Airway epithelial cell (primary cell): Measurements from ENCODE around the gene GORAB. TPM values are rescaled to one million over a fixed set of nuclear protein-coding genes. Genes with fewer than 3 reads are reported as not detected.

ENCODE experiments used
- total RNA-seq: library from RNA; depleted of rRNA; stranded (reverse); fragments of >200 nt; gene quantifications from 2 replicates; pipeline ENCODE4 v1.2.3, GENCODE V29; 2015

The GORAB gene
- total RNA-seq: 3.8 and 5.2 TPM in 2 replicates

DNA sequence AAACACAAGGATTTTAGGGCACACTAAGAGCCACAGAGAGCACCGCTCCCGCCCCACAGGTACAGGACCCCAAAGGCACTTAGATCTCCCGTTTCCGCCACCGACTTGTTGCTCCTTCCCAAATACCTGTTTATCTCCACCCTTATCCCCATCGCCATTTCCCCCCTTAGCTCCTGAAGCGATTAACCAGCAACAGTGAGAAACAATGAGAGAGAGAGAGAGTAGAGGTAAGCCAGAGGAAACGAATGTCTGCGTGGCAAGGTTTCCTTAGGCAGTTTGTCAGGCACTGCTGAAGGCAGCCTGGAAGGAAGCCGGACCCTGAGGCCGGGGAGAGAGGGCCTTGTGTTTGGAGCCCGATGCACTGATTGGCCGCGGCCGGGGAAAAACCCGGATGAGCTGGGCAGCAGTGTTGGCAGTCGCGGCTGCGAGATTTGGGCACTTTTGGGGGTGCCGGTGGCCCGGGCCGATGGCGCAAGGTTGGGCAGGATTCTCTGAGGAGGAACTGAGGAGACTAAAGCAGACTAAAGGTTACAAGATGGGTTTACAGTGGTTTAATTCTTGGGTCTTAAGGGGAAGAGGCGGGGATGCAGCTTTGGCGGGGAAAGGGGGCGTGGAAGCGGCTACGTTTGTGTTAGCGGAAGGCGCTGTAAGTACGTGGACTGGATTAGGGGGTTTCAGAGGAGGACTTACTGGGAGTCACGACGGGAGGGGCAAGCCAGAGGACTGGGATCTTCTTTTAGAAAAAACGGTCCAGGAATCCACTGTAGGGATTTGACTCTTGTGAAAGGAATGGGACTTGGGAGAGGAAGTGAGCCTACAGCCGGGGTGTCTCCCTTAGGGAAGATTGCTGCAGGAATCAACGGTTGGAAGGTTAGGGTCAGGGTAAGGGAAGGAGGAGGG lies at the start of gene GORAB:
GORAB (plus strand) TSS at position 409 of the 900 bp plus-strand sequence; CDS start at position 467, 58 bp downstream.

Other genes with a start within 250 kb of the GORAB start
- gene PRRX1, start 132.0 kb downstream of the GORAB start, total RNA-seq: 0.79 and 1.4 TPM in 2 replicates